DOHH2 (cell line): ENCODE data around the gene LRRC10.

Experiments
- H3F3A ChIP-seq: fragments of 200-600 bp; sonication (generic), shearing (Covaris generic); 2 replicates; pipeline ENCODE4 v1.6.0; 2016; ENCODE audit warnings: antibody characterized with exemption, mild to moderate bottlenecking; ENCODE audit not compliant: control insufficient read depth, insufficient read depth
- H3K27ac ChIP-seq: fragments of 200-600 bp; sonication (generic); 2 replicates; pipeline ENCODE4 v1.5.1; 2014; ENCODE audit warnings: low read depth, mild to moderate bottlenecking, low read length, moderate library complexity
- H3K27me3 ChIP-seq: fragments of 200-600 bp; sonication (generic); 2 replicates; pipeline ENCODE4 v1.6.1; 2014; ENCODE audit warnings: mild to moderate bottlenecking, low read length, mixed read lengths; ENCODE audit not compliant: control insufficient read depth
- H3K36me3 ChIP-seq: fragments of 200-600 bp; sonication (generic); 2 replicates; pipeline ENCODE4 v1.6.1; 2014; ENCODE audit warnings: mild to moderate bottlenecking, low read length, moderate library complexity, mixed read lengths; ENCODE audit not compliant: control insufficient read depth
- H3K4me1 ChIP-seq: fragments of 200-600 bp; sonication (generic); 2 replicates; pipeline ENCODE4 v1.6.1; 2014; ENCODE audit warnings: mild to moderate bottlenecking, low read length, mixed read lengths; ENCODE audit not compliant: control insufficient read depth
- H3K4me2 ChIP-seq: fragments of 200-600 bp; sonication (generic); 2 replicates; pipeline ENCODE4 v1.6.0; 2014; ENCODE audit warnings: mild to moderate bottlenecking, low read length, moderate library complexity
- H3K4me3 ChIP-seq: fragments of 200-600 bp; sonication (generic); 2 replicates; pipeline ENCODE4 v1.5.1; 2014; ENCODE audit warnings: mild to moderate bottlenecking, low read length, mixed read lengths
- H3K79me2 ChIP-seq: fragments of 200-600 bp; sonication (generic); 2 replicates; pipeline ENCODE4 v1.6.1; 2014; ENCODE audit warnings: mild to moderate bottlenecking, low read length, mixed read lengths; ENCODE audit not compliant: control insufficient read depth
- H3K9me2 ChIP-seq: fragments of 200-600 bp; sonication (generic); replicated peaks from 2 replicates; pipeline ENCODE4 v1.6.1; 2014; ENCODE audit warnings: mild to moderate bottlenecking, low read length, mixed read lengths; ENCODE audit not compliant: control insufficient read depth
- H3K9me3 ChIP-seq: fragments of 200-600 bp; sonication (generic); 2 replicates; pipeline ENCODE4 v1.6.1; 2014; ENCODE audit warnings: antibody characterized with exemption, low read length, mixed read lengths; ENCODE audit not compliant: control insufficient read depth, insufficient read depth
- H4K20me1 ChIP-seq: fragments of 200-600 bp; sonication (generic); 2 replicates; pipeline ENCODE4 v1.6.0; 2014; ENCODE audit warnings: low read depth, mild to moderate bottlenecking, antibody characterized with exemption, low read length, moderate library complexity; ENCODE audit not compliant: control insufficient read depth, insufficient read depth
- EZH2phosphoT487 ChIP-seq: fragments of 200-600 bp; sonication (generic); IDR thresholded peaks from 2 replicates; pipeline ENCODE4 v1.6.1; 2017; ENCODE audit warnings: borderline replicate concordance, mild to moderate bottlenecking, antibody characterized with exemption, low read length, moderate library complexity, mixed read lengths
- TF ChIP-seq, protein P1 (sequence below): fragments of 200-600 bp; sonication (generic); IDR thresholded peaks from one replicate; pipeline ENCODE4 v1.5.1; 2014; ENCODE audit warnings: antibody characterized with exemption, mild to moderate bottlenecking, low read depth, low read length; ENCODE audit not compliant: poor library complexity, severe bottlenecking

LRRC10 gene

DNA sequence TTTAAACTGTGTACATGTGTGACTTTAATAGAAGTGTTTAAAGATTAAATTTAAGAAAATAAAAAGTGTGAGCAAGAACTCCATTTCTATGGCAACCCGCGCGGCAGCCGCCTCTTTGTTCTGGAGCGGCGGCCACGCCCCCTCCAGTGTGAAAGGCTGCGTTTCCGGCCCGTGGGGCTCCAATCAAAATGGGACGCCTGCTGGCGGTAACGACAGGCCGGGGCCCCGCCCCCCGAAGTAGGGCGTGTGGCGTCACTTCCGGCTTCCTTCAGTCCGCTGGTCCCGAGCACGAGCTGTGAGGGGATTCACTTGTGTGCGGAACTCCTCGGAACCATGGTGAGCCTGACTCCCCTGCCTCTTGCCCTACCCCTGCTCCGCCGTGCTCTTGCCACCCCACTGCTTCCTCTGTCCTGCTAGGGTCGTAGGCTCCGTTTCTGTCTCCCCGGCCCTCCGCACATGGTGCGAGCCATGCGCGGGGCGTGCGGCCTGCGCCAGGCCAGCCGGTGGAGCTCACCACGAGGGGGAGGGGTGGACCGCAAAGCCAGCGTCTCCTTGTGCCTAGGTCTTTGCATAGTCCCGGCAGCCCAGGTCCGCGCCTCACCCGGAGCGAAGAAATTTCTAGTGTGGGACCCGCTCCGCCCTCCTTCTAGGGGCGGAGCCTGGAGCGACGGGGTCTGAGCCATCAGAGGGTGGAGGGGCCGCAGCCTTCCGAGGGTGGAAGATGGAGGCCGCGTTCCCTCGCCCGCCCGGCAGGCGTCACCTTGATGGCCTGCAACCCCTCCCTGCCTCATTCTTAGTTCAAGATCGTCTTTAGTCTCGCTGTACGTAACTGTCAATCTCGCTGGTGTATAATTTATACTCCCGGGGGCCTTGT is 25.3 kb downstream of the LRRC10 start, which contains the start of gene CCT2:
Gene CCT2, plus strand, starts transcription at position 271 of the 874 bp plus-strand sequence. Its CDS starts 63 bp downstream, at position 334.
- Histone ChIP-seq H3K4me3 (peak within 1 kb of the TSS; percentile 92), H3K27ac (peak within 1 kb of the TSS; percentile 68), H3K9me2 (no peaks in the 10 kb centered on the region), H3K36me3 (peaks cover 51% of the 10 kb centered on the region), H3K4me2 (peak within 1 kb of the TSS; percentile 79), H3K79me2 (peaks cover 48% of the 10 kb centered on the region), H3K9me3 (no peaks in the 10 kb centered on the region), H4K20me1 (peaks cover 12% of the 10 kb centered on the region), H3K27me3 (no peaks in the 10 kb centered on the region), H3F3A (no peaks in the 10 kb centered on the region), H3K4me1 (peaks cover 21% of the 10 kb centered on the region)
- TF ChIP-seq, protein P1, sequence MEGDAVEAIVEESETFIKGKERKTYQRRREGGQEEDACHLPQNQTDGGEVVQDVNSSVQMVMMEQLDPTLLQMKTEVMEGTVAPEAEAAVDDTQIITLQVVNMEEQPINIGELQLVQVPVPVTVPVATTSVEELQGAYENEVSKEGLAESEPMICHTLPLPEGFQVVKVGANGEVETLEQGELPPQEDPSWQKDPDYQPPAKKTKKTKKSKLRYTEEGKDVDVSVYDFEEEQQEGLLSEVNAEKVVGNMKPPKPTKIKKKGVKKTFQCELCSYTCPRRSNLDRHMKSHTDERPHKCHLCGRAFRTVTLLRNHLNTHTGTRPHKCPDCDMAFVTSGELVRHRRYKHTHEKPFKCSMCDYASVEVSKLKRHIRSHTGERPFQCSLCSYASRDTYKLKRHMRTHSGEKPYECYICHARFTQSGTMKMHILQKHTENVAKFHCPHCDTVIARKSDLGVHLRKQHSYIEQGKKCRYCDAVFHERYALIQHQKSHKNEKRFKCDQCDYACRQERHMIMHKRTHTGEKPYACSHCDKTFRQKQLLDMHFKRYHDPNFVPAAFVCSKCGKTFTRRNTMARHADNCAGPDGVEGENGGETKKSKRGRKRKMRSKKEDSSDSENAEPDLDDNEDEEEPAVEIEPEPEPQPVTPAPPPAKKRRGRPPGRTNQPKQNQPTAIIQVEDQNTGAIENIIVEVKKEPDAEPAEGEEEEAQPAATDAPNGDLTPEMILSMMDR: peak; percentile 54
- TF ChIP-seq EZH2phosphoT487: no peak

DNA sequence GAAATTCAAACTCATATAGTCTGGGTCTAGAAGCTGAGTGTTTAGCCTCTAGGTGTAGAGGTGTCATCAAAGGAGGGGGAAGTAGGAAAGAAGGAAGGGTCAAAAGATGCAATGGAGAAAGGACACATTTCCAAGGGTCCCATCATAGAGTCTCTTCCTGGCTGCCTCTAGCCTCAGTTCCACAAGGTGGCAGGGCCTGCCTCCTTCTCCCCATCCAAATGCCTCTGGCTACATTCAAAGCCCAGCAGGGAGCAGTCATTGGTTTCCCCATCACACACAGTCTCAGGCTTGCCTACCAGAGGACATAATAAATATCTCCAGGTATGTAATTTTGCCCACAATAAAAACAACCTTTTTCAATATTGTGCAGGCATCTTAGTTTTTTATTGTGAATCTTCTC is 27.5 kb downstream of the LRRC10 start:
- Histone ChIP-seq H3F3A (no peaks in the 10 kb centered on the region), H3K4me3 (no peak overlapping the region), H3K79me2 (peaks cover 28% of the 10 kb centered on the region), H3K9me2 (no peaks in the 10 kb centered on the region), H3K4me2 (no peak overlapping the region), H3K36me3 (peaks cover 29% of the 10 kb centered on the region), H4K20me1 (peaks cover 12% of the 10 kb centered on the region), H3K27ac (no peak overlapping the region), H3K4me1 (peaks cover 21% of the 10 kb centered on the region), H3K9me3 (no peaks in the 10 kb centered on the region), H3K27me3 (no peaks in the 10 kb centered on the region)
- TF ChIP-seq, protein P1: no peak
- no peak for TF ChIP-seq EZH2phosphoT487

DNA sequence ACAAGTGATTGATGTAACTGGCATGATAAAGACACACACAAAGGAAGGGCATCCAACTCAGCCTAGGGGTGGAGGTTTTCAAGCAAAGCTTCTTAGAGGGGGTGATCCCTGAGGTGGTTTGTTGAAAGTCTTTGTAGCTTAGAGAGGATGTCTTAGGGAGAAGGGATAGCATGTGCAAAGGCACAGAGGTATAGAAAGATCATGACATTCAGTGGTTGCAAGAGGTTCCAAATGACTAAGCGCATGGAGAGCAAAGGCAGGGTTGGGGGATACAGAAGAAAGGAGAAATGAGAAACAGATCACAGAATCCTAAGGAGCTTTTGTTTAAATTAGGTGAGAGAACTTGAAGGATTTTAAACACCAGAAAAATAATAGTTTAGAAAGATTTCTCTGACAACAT is 30.6 kb downstream of the LRRC10 start:
- H4K20me1 ChIP-seq: no peaks in the 10 kb centered on the region
- H3K9me2 ChIP-seq: no peaks in the 10 kb centered on the region
- no peak overlapping the region for H3K4me2 ChIP-seq
- no peaks in the 10 kb centered on the region for H3K27me3 ChIP-seq
- TF ChIP-seq, protein P1: no peak
- TF ChIP-seq EZH2phosphoT487: no peak
- no peaks in the 10 kb centered on the region for H3K9me3 ChIP-seq
- no peak overlapping the region for H3K4me3 ChIP-seq
- no peak overlapping the region for H3K27ac ChIP-seq
- peaks cover 4% of the 10 kb centered on the region for H3K4me1 ChIP-seq
- H3F3A ChIP-seq: no peaks in the 10 kb centered on the region
- H3K36me3 ChIP-seq: peaks cover 5% of the 10 kb centered on the region; the same call in 1 of the 2 replicates
- no peaks in the 10 kb centered on the region for H3K79me2 ChIP-seq
